Measurements from ENCODE around the gene TMF1.

TMF1 gene

GRCh38 chr3:69051756-69052471 is at the start of gene TMF1:
Gene TMF1 (minus strand): TSS chr3:69052333. CDS start chr3:69052086, 247 bp downstream.
- TF ChIP-seq GATA2 (IDR thresholded peaks at IDR 0.05; ENCODE audit: low read depth, low read length) (no peak), GATA3 (IDR thresholded peaks at IDR 0.05; ENCODE audit: low read depth, low read length) (no peak)

GRCh38 chr3:69099576-69099975 is 47.4 kb upstream of the TMF1 start:
- no peak for TF ChIP-seq GATA2 (IDR thresholded peaks at IDR 0.05; ENCODE audit: low read depth, low read length)
- TF ChIP-seq GATA3 (IDR thresholded peaks at IDR 0.05; ENCODE audit: low read depth, low read length), result no peak

GRCh38 chr3:69097407-69098086 is 45.4 kb upstream of the TMF1 start:
- no peak for TF ChIP-seq GATA2 (IDR thresholded peaks at IDR 0.05; ENCODE audit: low read depth, low read length)
- TF ChIP-seq GATA3 (IDR thresholded peaks at IDR 0.05; ENCODE audit: low read depth, low read length), result no peak

- TF ChIP-seq GATA3 (IDR thresholded peaks at IDR 0.05; ENCODE audit: low read depth, low read length) (no peak), GATA2 (IDR thresholded peaks at IDR 0.05; ENCODE audit: low read depth, low read length) (no peak)
Measured at GRCh38 chr3:69096299-69096698, 44.2 kb upstream of the TMF1 start.

- TF ChIP-seq GATA2 (IDR thresholded peaks at IDR 0.05; ENCODE audit: low read depth, low read length), result no peak
- no peak for TF ChIP-seq GATA3 (IDR thresholded peaks at IDR 0.05; ENCODE audit: low read depth, low read length)
Measured at GRCh38 chr3:69095636-69096035, 43.5 kb upstream of the TMF1 start.

- no peak for TF ChIP-seq GATA2 (IDR thresholded peaks at IDR 0.05; ENCODE audit: low read depth, low read length)
- no peak for TF ChIP-seq GATA3 (IDR thresholded peaks at IDR 0.05; ENCODE audit: low read depth, low read length)
Measured at GRCh38 chr3:69094467-69095205, 42.5 kb upstream of the TMF1 start.

- no peak for TF ChIP-seq GATA2 (IDR thresholded peaks at IDR 0.05; ENCODE audit: low read depth, low read length)
- TF ChIP-seq GATA3 (IDR thresholded peaks at IDR 0.05; ENCODE audit: low read depth, low read length), result no peak
Measured at GRCh38 chr3:69092030-69092516, 39.9 kb upstream of the TMF1 start.

GRCh38 chr3:69091389-69092029 is 39.4 kb upstream of the TMF1 start:
- TF ChIP-seq GATA2 (IDR thresholded peaks at IDR 0.05; ENCODE audit: low read depth, low read length), result no peak
- TF ChIP-seq GATA3 (IDR thresholded peaks at IDR 0.05; ENCODE audit: low read depth, low read length), result no peak

- TF ChIP-seq GATA2 (IDR thresholded peaks at IDR 0.05; ENCODE audit: low read depth, low read length) (no peak), GATA3 (IDR thresholded peaks at IDR 0.05; ENCODE audit: low read depth, low read length) (no peak)
Measured at GRCh38 chr3:69090021-69090420, 37.9 kb upstream of the TMF1 start.

GRCh38 chr3:69088063-69088462 is 35.9 kb upstream of the TMF1 start:
- TF ChIP-seq GATA3 (IDR thresholded peaks at IDR 0.05; ENCODE audit: low read depth, low read length) (no peak), GATA2 (IDR thresholded peaks at IDR 0.05; ENCODE audit: low read depth, low read length) (no peak)

GRCh38 chr3:69087030-69087791 is 35.1 kb upstream of the TMF1 start:
- TF ChIP-seq GATA2 (IDR thresholded peaks at IDR 0.05; ENCODE audit: low read depth, low read length), result no peak

- TF ChIP-seq GATA3 (IDR thresholded peaks at IDR 0.05; ENCODE audit: low read depth, low read length) (no peak), GATA2 (IDR thresholded peaks at IDR 0.05; ENCODE audit: low read depth, low read length) (no peak)
Measured at GRCh38 chr3:69085833-69086722, 33.9 kb upstream of the TMF1 start.
